ENCODE measurements around the gene GBX2. TPM values are rescaled to one million over a fixed set of nuclear protein-coding genes. Genes with fewer than 3 reads are reported as not detected.
A peak's percentile ranks its signal among the peaks of the same experiment; 100 is the strongest.

GBX2 gene
- total and polyA plus RNA-seq, 2 experiments from 2014 or later: not detected

DNA sequence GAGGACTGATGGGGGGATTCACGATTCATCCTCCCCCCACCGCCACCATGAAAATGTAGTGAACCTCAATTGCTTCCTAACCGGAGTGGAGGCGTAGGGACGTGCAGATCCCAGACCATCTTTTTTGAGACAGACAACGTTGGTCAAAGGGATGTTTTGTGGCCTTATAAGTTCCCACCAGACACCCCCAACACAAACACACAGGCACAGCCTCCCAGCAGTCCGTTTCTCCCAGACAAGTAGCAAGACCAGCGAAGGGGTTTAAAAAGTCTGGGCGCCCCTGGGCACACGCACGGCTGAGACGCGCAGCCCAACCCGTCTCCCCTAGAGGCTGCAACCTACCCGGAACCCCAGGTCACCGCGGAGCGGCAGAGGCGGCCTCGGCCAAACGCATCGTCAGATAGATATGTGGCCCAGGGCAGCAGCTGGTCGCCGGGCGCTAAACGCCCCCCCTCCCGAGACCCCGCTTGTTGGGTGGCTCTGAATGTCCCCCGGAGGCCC is 1.3 kb downstream of the GBX2 start:
- 1 to 4% methylated on average over 24 to 29 of the region's 29 CpGs for WGBS, 2 experiments (ENCODE audit: low coverage in 1 of 2, low lambda C conversion rate in 2 of 2, missing lambda C conversion rate in 2 of 2)
- peaks cover 99% of the 10 kb centered on the region for H3K27me3 ChIP-seq (replicated peaks; ENCODE audit: insufficient read depth)
- no peaks in the 10 kb centered on the region for H3K9me3 ChIP-seq (ENCODE audit: low read depth)
- DNase-seq: no peak
- H4K20me1 ChIP-seq (ENCODE audit: insufficient read depth): no peaks in the 10 kb centered on the region
- no peak overlapping the region for H3K9ac ChIP-seq
- no peaks in the 10 kb centered on the region for H3K79me2 ChIP-seq (ENCODE audit: insufficient read depth)
- H3K36me3 ChIP-seq (ENCODE audit: low read depth): no peaks in the 10 kb centered on the region
- no peaks in the 10 kb centered on the region for H3K9me2 ChIP-seq (ENCODE audit: insufficient read depth)
- peak overlapping the region; percentile 60; the same call in 1 of the 2 replicates for H3K4me3 ChIP-seq
- 0 out of 2 replicates have a peak, but pooled peaks cover 9% of the 10 kb centered on the region for H3K4me1 ChIP-seq (ENCODE audit: insufficient read depth)
- TF ChIP-seq EZH2 (IDR thresholded peaks at IDR 0.05; ENCODE audit: insufficient read depth, poor library complexity, severe bottlenecking) (no peak), EZH2phosphoT487 (IDR thresholded peaks at IDR 0.05; ENCODE audit: insufficient read depth, low read depth) (no peak)
- no peaks in the 10 kb centered on the region for H3F3A ChIP-seq (ENCODE audit: insufficient read depth)
- H3K27ac ChIP-seq: no peak overlapping the region
- peak overlapping the region; percentile 10 for H3K4me2 ChIP-seq (ENCODE audit: unreplicated experiment)
- in situ Hi-C loops (cut with MboI): no loop called here
- H2AFZ ChIP-seq: no peak overlapping the region

GRCh38 chr2:236165842-236166795 is 2.1 kb downstream of the GBX2 start:
- Histone ChIP-seq H3K9ac (no peak overlapping the region), H3K4me1 (ENCODE audit: insufficient read depth) (0 out of 2 replicates have a peak, but pooled peaks cover 9% of the 10 kb centered on the region), H3K9me3 (ENCODE audit: low read depth) (no peaks in the 10 kb centered on the region), H3K36me3 (ENCODE audit: low read depth) (no peaks in the 10 kb centered on the region), H2AFZ (peak overlapping the region; percentile 22; the same call in 1 of the 2 replicates), H3K79me2 (ENCODE audit: insufficient read depth) (no peaks in the 10 kb centered on the region), H4K20me1 (ENCODE audit: insufficient read depth) (no peaks in the 10 kb centered on the region), H3K27ac (no peak overlapping the region), H3K4me3 (peak overlapping the region; percentile 37), H3F3A (ENCODE audit: insufficient read depth) (no peaks in the 10 kb centered on the region), H3K27me3 (replicated peaks; ENCODE audit: insufficient read depth) (peaks cover 93% of the 10 kb centered on the region), H3K4me2 (ENCODE audit: unreplicated experiment) (peak overlapping the region; percentile 14), H3K9me2 (ENCODE audit: insufficient read depth) (no peaks in the 10 kb centered on the region)
- TF ChIP-seq EZH2 (IDR thresholded peaks at IDR 0.05; ENCODE audit: insufficient read depth, poor library complexity, severe bottlenecking) (peak; percentile 72), EZH2phosphoT487 (IDR thresholded peaks at IDR 0.05; ENCODE audit: insufficient read depth, low read depth) (peak; percentile 69; the same call in 1 of the 2 replicates)
- in situ Hi-C loops (cut with MboI): no loop called here
- 4 to 6% methylated on average over 52 to 56 of the region's 58 CpGs for WGBS, 2 experiments (ENCODE audit: low coverage in 1 of 2, low lambda C conversion rate in 2 of 2, missing lambda C conversion rate in 2 of 2)
- peak; percentile 49 for DNase-seq

GRCh38 chr2:236164925-236165841 is 3.0 kb downstream of the GBX2 start:
- Histone ChIP-seq H2AFZ (no peak overlapping the region), H3K9ac (no peak overlapping the region), H3K27me3 (replicated peaks; ENCODE audit: insufficient read depth) (peaks cover 84% of the 10 kb centered on the region), H3K9me3 (ENCODE audit: low read depth) (no peaks in the 10 kb centered on the region), H3K36me3 (ENCODE audit: low read depth) (no peaks in the 10 kb centered on the region), H3K4me3 (no peak overlapping the region), H4K20me1 (ENCODE audit: insufficient read depth) (no peaks in the 10 kb centered on the region), H3K9me2 (ENCODE audit: insufficient read depth) (no peaks in the 10 kb centered on the region), H3K4me2 (ENCODE audit: unreplicated experiment) (no peak overlapping the region), H3K79me2 (ENCODE audit: insufficient read depth) (no peaks in the 10 kb centered on the region), H3K27ac (no peak overlapping the region), H3F3A (ENCODE audit: insufficient read depth) (no peaks in the 10 kb centered on the region), H3K4me1 (ENCODE audit: insufficient read depth) (0 out of 2 replicates have a peak, but pooled peaks cover 9% of the 10 kb centered on the region)
- in situ Hi-C loops (cut with MboI): no loop called here
- TF ChIP-seq EZH2 (IDR thresholded peaks at IDR 0.05; ENCODE audit: insufficient read depth, poor library complexity, severe bottlenecking) (peak; percentile 57), EZH2phosphoT487 (IDR thresholded peaks at IDR 0.05; ENCODE audit: insufficient read depth, low read depth) (peak; percentile 56)
- no peak for DNase-seq
- 34% methylated on average over 18 of the region's 18 CpGs for WGBS, 2 experiments (ENCODE audit: low coverage in 1 of 2, low lambda C conversion rate in 2 of 2, missing lambda C conversion rate in 2 of 2)
